ENCODE data around the gene PAQR6. TPM values are rescaled to one million over a fixed set of nuclear protein-coding genes. Genes with fewer than 3 reads are reported as not detected.

The PAQR6 gene
- total and polyA plus RNA-seq, 10 of the 15 experiments (the other 5 are each of a cell fraction or from before 2014, with no cell fraction given) = 0.42 to 4.5 (median 1.3) TPM

- WGBS (ENCODE audit: insufficient coverage, insufficient replicate concordance, low lambda C conversion rate, missing lambda C conversion rate) = 96% methylated on average over 12 of the region's 12 CpGs
- Histone ChIP-seq H4K20me1 (ENCODE audit: control insufficient read depth, insufficient read depth) (no peaks in the 10 kb centered on the region), H3K4me3 (no peak overlapping the region), H2AFZ (ENCODE audit: control insufficient read depth, low read depth, low read length) (no peak overlapping the region), H3K27ac (ENCODE audit: control insufficient read depth, insufficient read depth) (no peak overlapping the region), H3K4me2 (ENCODE audit: control insufficient read depth, insufficient read depth) (no peak overlapping the region), H3K9me3 (replicated peaks; ENCODE audit: control insufficient read depth, insufficient read depth, low read length) (no peaks in the 10 kb centered on the region), H3K4me1 (ENCODE audit: control insufficient read depth, insufficient read depth, low read length) (peaks cover 12% of the 10 kb centered on the region), H3K9ac (ENCODE audit: control insufficient read depth, insufficient read depth, low read length) (no peak overlapping the region), H3K36me3 (ENCODE audit: control insufficient read depth in 2 of 2, insufficient read depth in 2 of 2, low read length in 1 of 2) (peaks cover 4 to 14% of the 10 kb centered on the region in 2 experiments), H3K79me2 (ENCODE audit: control insufficient read depth, insufficient read depth, low read length) (no peaks in the 10 kb centered on the region), H3K27me3 (replicated peaks in 1 of 2; ENCODE audit: control insufficient read depth in 2 of 2, insufficient read depth in 2 of 2, low read length in 1 of 2) (no peaks in the 10 kb centered on the region)
- in situ Hi-C loops (cut with MboI) (no loop called here), intact Hi-C loops (cut with micrococcal nuclease; ENCODE audit: unreplicated experiment) (no loop called here)
- no peak for ATAC-seq
- ChIA-PET SMC1A (ENCODE audit: uncharacterized antibody, unreplicated experiment) (interaction anchor here (1.3 to 1.9 kb wide), 3 partner anchors 9 to 85 kb away, joined by 3 to 5 read pairs (median 4); partner anchors contain the start of gene BGLAP), POLR2A (interaction anchor here (0.6 to 1.2 kb wide), 7 partner anchors 35 to 535 kb away, joined by 3 to 4 read pairs (median 3); partner anchors contain the start of genes PRCC and TMEM79), RAD21 (ENCODE audit: unreplicated experiment) (interaction anchor here (0.9 kb wide), 1 partner anchor 87 kb away, joined by 3 read pairs; no protein-coding TSS in a partner anchor), CTCF (interaction anchor here (0.6 to 1.6 kb wide), 3 partner anchors 86 to 175 kb away, joined by 3 to 7 read pairs (median 5); no protein-coding TSS in a partner anchor)
- DNase-seq (ENCODE audit: low read depth, low spot score) = no peak
- BruUV-seq (replicated peaks) = no TSS peak
- no peak for FAIRE-seq
- TF ChIP-seq MTA3 (IDR thresholded peaks at IDR 0.05; ENCODE audit: borderline replicate concordance, low read length) (no peak), CBX5 (IDR thresholded peaks at IDR 0.05; ENCODE audit: low read depth) (no peak), SMARCA5 (IDR thresholded peaks at IDR 0.05) (no peak), NFXL1 (IDR thresholded peaks at IDR 0.05; ENCODE audit: borderline replicate concordance) (no peak), NFIC (IDR thresholded peaks at IDR 0.05; ENCODE audit: low read depth, low read length) (no peak), BCL11A (IDR thresholded peaks at IDR 0.05; ENCODE audit: low read depth, low read length) (no peak), ATF2 (IDR thresholded peaks at IDR 0.05; ENCODE audit: low read length) (no peak), TBL1XR1 (IDR thresholded peaks at IDR 0.05; ENCODE audit: low read depth, low read length) (no peak), PRDM15 (CRISPR knock-in tag; IDR thresholded peaks at IDR 0.05) (no peak), CTCF (IDR thresholded peaks at IDR 0.05 in 2 of 3, conservative IDR thresholded peaks at IDR 0.05 in 1 of 3; ENCODE audit: control insufficient read depth in 2 of 3, extremely low read depth in 1 of 3, insufficient read depth in 1 of 3, low read depth in 3 of 3, low read length in 3 of 3) (no peak), ATF3 (IDR thresholded peaks at IDR 0.05; ENCODE audit: borderline replicate concordance, extremely low read depth, low read depth, low read length) (no peak), POU2F2 (IDR thresholded peaks at IDR 0.05; ENCODE audit: borderline replicate concordance, low read depth, low read length) (no peak), ESRRA (IDR thresholded peaks at IDR 0.05; ENCODE audit: low read length) (no peak), BACH1 (IDR thresholded peaks at IDR 0.05; ENCODE audit: borderline replicate concordance) (no peak), USF2 (IDR thresholded peaks at IDR 0.05; ENCODE audit: borderline replicate concordance, low read depth, low read length) (no peak)
Observed at GRCh38 chr1:156232201-156232894, 15.5 kb downstream of the PAQR6 start.

Measured in GM12878 (cell line).